ENCODE results near the gene DOCK2. TPM values are rescaled to one million over a fixed set of nuclear protein-coding genes. Genes with fewer than 3 reads are reported as not detected.

Gene DOCK2
- total RNA-seq, 1 donor from 2014 or later = 3.3 TPM

DNA sequence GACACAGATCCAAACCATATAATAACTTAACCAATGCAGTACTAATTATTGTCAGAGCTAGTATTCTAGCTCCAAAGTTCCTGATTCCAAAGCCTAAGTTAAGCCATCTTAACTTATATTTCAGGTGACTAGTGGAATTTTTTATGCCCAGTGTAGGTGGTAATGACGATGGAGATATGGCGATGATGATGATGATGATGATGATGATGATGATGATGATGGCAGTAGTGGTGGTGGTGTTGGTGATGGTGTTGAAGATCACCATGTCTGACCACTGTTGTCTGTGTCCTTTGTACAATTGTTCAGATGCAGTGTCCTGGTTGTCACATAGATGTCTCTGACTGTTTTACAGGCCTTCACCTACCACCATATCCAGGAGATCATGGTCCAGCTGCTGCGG is 203.3 kb downstream of the DOCK2 start:
- DNase-seq (ENCODE audit: low spot score in 2 of 2) = no peak
- FAIRE-seq = no peak

DNA sequence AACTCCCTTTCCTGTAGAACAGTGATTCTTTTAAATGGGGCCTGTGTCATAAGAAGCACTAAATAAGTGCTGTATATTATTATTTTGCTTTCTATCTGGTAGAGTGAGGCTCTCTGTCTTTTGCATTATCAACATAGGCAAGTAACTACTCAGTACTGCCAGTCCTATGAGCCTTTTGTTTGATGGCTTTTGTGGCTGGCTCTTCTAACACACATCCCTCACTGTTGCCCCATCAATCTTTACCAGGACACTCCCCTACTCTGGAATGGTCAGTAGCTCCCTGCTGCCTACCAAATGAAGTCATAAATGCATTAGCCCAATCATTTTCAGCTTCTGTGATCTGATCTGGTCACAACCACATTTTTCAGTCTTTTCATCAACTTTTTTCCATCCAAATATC is 205.6 kb downstream of the DOCK2 start:
- no peak for DNase-seq (ENCODE audit: low spot score in 2 of 2)
- no peak for FAIRE-seq

DNA sequence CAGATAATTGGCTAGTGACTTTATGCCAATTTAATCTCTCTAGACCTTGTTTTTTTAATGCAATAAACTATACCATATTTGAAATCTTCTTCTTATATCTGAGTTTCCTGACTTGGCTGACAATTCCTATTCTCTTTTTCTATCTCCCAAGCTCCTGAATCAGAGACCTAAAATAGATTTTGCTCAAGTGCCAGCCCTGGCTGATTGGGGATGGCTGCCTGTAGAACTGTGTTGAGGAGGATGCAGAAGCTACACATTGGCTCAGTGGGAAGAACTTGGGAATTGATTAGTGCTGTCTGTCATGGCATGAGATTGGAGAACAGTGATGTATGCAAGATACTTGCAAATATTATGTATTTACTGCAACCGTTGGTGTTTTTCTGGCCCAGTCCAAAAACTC is 210.4 kb downstream of the DOCK2 start:
- FAIRE-seq (no peak), DNase-seq (ENCODE audit: low spot score in 2 of 2) (no peak)

DNA sequence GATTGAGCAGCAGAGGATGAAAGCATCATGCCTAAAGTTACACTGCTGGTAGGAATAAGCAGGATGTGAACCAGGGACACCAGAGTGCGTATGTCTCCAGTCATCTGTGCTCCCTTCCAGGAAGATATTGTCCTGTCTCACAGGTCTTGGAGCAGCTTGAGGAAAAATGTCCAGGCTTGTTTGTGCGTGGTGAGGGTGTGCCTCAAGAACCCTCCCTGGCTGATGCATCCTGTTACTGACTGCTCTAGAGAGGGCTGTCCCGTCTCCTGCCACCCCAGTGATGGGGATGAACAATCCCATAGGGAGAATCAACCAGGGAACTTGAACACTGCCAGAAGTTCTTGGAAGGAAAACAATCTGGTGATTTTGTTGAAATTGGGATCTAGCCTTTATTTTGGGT is 211.2 kb downstream of the DOCK2 start:
- DNase-seq (ENCODE audit: low spot score in 2 of 2) = no peak
- no peak for FAIRE-seq

DNA sequence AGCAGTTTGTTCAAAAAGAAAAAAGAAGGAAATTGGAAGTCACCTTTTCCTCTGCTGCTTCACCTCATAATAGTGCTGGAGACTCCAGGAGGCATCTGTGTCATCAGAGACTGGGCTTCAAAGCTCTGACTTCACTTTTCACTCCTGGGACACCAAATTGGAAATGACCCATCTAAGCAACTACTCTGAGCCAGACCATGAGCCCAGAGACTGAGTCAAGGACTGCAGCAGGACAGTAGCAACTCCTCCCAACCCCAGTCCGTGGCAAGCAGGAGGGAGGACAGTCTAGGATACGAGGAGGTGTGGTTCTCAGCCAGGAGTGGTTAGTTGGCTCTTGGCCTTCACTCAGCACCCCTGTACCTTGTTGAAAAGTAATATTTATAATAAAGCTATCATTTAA is 211.7 kb downstream of the DOCK2 start:
- FAIRE-seq (no peak), DNase-seq (ENCODE audit: low spot score in 2 of 2) (no peak)

DNA sequence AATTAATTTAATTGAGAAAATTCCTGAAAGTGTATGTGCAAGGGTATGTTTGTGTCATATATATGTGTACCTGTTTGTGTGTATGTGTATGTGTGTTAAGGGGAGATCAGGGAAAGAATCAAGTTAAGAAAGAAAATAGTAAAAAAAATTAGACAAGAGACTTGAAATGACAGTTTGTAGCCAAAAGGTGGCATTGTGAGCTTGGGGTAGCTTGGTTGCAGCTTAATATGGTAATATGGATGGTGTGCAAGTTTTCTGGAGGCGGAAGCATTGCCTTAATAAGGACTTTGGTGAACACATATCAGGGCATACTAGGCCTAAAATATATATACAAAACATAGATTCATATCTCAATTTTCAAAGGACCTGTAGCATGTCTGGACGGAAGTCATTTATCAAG is 213.3 kb downstream of the DOCK2 start:
- FAIRE-seq (no peak), DNase-seq (ENCODE audit: low spot score in 2 of 2) (no peak)

DNA sequence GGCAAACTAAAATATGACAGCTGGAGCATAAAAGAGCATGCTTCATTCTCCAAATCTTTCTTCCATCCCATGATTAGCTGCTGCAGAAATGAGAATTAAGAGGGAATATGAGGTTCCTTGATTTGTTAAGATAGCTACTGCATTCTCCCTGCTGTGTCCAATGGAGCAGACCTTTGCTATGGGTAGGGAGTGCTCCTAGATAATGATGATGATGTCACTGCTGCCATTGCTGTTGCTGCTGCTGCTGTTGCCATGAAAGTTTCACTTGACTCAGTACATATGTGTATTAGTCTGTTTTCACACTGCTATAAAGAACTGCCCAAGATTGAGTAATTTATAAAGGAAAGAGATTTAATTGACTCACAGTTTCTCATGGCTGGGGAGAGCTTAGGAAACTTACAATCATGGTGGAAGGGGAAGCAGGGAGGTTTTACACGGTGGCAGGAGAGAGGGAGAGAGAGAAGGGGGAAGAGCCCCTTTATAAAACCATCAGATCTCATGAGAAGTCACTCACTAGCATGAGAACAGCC is 214.3 kb downstream of the DOCK2 start:
- no peak for DNase-seq (ENCODE audit: low spot score in 2 of 2)
- FAIRE-seq = no peak

DNA sequence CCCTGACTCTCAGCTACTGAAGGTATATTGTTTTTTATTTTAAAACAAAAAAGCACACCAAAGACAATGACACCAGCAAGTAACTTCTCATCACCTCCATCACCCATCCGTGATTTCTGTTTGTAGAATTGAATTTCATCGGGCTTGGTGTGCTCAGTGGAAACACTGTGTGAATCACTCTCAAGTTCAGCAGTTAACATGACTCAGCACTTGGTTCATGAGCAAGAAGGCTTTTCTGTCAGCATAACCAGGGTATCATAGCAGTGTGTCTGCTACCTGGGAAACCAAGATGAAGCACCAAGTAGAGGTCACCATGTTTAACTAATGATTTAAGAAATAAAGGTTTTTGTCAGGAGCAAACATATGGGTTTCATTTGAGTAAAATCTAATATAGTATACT is 219.5 kb downstream of the DOCK2 start:
- DNase-seq (ENCODE audit: low spot score in 2 of 2) = no peak
- no peak for FAIRE-seq

DNA sequence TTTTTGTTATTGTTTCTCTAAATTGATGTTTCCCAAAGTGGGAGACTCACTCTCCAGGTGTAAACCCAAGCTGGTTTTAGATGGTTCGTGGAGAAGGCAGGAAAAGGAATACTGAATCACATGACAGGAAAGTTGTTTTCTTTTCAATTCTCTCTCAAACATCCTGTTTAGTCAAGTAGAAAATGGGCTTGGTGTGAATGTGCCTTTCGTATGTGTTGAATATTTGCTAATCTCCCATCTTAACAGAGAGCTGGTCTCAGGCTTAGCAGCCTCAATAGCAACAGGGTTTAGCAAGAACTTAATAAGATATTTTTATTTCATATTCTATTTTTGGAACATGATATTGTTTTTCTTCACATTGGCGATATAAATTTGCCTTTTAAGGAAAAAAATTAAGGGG is 223.5 kb downstream of the DOCK2 start:
- DNase-seq (ENCODE audit: low spot score in 2 of 2) (no peak), FAIRE-seq (no peak)

DNA sequence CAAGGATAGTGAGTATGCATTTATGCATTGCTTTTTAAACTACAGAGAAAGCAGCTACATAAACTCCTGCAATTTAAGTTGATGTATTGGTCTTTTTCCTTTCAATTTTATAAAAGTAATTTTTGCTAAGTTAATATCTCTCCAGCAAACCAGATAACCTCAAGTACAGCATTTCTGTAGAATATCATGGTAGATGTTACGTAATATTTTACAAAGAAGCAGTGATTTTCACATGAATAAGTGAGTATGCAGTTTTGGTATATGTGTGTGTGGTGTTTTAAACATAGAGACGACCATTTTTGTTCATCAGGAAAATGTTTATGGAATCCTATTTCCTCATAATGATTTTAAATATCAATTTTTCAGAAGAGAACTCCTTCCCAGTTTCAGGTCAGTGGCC is 224.4 kb downstream of the DOCK2 start:
- DNase-seq (ENCODE audit: low spot score in 2 of 2) = no peak
- no peak for FAIRE-seq

DNA sequence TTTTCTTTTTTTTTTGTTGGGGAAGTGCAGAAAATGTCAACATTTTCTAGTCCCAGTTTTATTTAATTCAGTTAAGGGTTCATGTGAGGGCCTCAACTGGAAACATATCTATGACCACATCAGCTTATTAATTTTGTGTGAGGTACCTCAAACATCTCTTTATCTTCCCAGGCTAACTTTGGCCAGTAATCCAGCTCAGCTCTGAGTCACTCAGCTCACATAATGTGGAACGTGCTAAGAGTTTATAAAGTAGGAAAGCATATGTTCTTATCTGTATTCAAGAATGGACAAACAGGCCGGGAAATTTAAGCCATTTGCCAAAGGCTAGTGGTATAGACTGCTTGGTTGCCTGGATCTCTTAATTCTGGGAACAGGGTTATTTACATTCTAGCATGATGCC is 224.9 kb downstream of the DOCK2 start:
- FAIRE-seq (no peak), DNase-seq (ENCODE audit: low spot score in 2 of 2) (no peak)

DNA sequence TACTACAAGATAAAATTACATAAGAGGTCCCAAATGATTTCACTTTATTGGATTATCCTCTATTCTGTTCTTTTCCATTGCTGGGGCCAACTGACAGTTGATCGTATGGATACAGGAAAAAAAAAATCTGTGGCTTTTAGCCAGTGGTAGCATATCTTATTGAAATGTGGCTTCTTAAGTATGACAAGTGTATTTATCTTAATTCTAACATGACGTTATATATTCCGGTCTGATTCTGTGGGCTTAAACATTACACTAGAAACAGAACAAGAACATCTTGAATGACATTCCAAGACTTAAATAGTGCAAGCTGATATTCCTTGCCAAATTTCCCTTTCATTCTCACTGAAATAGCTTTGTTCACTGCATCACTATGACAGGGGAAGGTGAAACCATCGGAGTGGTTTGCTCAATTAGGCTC is 225.3 kb downstream of the DOCK2 start:
- DNase-seq (ENCODE audit: low spot score in 2 of 2) = no peak
- FAIRE-seq = no peak

DNA sequence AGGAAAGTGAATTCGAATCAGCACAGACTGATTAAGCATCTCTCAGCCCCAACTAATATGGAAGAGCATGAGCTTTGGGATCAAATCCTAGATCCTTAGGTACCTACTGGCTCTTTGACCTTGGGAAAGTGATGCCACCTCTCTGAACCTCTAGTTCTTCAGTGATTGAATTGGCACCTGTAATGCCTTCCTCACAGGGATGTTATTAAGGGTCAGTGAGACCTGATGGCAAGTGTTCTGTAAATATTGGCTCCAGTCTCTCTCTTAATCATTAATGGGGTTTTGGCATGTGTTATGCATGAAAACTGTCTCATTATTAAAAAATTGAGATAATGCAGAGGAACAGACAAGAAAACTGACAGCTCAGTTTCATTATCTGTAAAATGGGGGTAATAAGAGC is 227.4 kb downstream of the DOCK2 start:
- FAIRE-seq = no peak

DNA sequence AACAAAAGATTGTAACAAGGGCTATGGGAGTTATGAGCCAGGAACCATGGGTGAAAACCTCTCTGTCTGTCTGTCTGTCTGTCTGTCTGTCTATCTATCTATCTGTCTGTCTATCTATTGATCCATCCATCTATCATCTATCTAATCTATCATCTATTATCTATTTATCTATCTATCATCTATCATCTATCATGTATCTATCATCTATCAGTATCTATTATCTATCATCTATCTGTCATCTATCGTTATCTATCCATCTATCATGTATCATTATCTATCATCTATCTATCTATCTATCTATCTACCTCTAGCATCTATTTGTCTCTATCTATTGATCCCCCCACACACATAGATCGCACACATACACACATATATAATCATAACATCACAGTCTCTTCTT is 230.3 kb downstream of the DOCK2 start:
- no peak for FAIRE-seq
- no peak for DNase-seq (ENCODE audit: low spot score in 2 of 2)

More for the DNA sequence above, 227.4 kb downstream of the DOCK2 start:
- DNase-seq (ENCODE audit: low spot score in 2 of 2) = no peak

DNA sequence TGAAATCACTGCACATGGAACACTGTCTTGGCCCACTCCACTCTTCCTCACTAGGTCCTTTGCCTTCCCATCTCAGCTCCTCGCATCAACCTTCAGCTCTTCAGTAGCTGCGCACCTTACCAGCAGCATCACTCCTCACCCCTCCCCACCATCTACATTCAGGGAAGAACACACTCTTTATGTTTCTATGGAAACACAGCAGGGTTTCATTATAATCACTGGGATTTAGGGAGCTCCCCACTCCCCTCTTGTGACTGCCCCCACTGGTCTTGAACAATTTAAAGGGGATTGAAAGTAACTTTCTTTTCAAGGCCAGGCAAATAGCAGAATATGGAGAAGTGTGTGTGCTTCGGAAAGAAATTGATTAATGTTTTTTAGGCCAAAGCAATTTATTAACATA is 232.0 kb downstream of the DOCK2 start:
- DNase-seq (ENCODE audit: low spot score in 2 of 2) (no peak), FAIRE-seq (no peak)

DNA sequence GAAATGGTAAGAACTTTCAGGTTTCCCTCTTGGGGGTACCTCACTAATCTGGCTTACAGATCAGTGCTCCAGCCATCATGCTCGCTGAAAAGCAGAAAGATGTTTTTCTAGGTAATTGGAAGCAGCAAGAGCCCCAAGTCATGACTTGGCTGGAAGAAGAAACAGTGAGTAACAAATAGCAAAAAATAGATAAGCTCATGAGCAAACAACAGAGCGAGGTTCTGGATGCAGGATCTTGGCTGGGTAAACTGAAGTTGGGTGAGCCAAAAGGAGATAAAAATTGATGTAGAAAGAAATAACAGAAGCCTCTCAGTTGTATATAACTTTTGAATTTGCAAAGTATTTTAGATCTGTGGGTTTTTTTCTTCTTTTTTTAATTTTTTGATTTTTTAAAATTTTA is 233.1 kb downstream of the DOCK2 start:
- DNase-seq (ENCODE audit: low spot score in 2 of 2) (no peak), FAIRE-seq (no peak)

DNA sequence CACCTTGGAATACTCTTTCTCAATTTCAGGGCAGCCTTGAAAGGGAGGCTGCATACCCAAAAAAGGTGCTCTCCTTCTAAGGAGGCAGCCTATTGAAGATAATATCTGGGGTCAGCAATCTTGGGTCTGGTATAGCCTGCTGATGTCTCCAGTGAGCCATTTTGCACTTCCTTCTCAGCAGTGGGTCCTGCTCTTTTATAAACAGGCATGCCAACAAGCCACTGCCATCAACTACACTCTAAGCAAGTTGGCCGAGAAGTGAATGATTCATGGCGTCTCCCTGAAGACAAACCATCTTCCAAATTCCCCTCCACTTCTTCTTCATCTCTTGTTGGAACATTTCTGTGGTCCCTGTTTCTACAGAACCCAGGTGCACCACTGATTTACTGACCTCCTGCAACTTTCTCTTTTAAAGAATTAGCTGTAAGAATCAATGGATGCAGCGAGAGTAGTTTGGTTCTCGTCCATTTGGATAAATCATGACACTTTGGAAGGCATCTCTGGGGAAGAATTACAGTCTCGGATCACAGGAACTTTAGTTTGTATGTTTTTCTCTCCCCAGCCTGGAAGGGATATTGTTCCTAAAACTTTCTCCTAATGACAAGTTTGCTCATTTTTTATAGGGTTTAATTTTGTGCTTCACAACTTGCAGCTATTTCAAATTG is 234.9 kb downstream of the DOCK2 start:
- no peak for FAIRE-seq
- no peak for DNase-seq (ENCODE audit: low spot score in 2 of 2)

DNA sequence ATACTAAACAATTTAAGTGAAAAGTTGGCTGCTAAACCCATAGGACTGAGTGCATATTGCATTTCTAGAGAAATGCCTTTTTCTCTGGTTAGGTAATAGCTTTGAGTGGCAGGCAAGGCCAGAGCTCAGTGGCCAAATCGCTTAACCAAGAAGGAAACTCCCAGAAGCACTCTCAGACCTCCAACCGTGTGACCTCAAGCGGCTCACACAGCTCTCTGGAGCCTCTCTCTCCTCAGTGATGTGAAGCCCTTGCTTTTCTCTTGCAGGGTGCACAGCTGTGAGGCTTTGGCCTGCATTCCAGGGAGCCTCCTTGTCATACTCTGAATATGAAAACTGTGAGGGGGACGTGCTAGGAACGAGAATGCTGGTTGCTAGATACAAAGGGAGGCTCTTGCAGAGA is 236.6 kb downstream of the DOCK2 start:
- DNase-seq (ENCODE audit: low spot score in 2 of 2) (no peak), FAIRE-seq (no peak)

DNA sequence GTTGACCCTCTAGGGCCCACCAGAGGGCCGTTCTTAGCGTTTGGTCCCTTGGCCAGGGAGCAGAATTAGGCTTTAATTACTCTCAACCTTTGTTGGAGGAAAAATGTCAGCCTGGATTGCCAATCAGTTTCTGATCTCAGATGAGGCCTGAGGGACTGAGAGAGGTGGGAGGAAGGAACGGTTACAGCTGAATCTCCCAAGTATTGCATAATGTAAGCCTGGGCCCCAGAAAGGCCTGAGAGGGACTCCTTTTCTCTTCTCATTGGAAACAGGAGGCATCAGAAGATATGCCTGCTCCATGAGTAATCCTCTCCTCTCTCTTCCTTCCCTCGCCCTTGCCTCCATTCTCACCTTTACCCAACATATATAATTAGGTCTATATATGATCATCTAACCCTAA is 237.5 kb downstream of the DOCK2 start:
- FAIRE-seq (no peak), DNase-seq (ENCODE audit: low spot score in 2 of 2) (no peak)

DNA sequence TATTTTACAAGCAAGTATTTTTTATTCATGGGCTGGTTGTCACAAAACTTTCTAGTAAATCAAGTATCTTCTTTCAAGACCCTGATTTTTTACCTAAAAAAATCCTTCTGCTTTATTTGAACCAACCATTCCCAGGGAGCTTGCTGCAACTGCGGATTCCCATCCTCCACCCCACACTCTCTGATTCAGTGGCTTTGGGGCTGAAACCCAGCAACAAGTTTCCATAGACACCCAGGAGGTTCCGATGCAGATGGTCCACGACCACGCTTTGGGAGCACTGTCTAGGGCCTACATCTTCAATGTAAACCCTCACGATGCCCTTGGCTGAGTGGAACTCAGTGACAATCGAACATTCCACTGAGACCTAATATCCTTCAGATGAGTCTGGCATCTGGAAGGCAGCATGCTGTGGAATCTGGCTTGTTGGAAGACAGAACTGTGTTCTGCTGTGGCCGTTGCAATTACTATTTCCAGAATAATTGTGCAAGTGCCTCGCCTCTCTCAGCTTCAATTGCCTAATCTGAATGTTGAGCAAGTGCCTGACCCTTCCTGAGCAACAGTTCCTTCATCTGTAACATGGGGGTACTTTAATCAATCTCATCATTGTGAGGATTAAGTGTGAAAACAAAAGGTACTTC is 238.1 kb downstream of the DOCK2 start:
- FAIRE-seq (no peak), DNase-seq (ENCODE audit: low spot score in 2 of 2) (no peak)

DNA sequence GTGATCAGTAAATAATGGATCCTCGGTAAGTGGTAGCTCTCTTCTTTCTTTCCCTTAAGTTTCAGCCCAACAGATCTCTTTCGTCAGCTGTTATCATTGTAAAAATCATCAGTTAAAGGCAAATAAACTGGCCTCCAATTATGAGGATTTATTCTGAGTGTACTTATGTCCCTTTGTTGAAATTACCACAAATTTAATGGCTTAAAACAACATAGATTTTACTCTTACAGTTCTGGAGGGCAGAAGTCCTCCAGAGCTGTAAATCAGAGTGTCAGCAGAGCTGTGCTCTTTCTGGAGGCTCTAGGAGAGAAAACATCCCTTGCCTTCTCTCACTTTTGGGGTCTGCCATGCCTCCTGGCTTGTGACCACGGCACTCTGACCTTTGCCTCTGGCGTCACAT is 238.7 kb downstream of the DOCK2 start:
- DNase-seq (ENCODE audit: low spot score in 2 of 2) = no peak
- no peak for FAIRE-seq

DNA sequence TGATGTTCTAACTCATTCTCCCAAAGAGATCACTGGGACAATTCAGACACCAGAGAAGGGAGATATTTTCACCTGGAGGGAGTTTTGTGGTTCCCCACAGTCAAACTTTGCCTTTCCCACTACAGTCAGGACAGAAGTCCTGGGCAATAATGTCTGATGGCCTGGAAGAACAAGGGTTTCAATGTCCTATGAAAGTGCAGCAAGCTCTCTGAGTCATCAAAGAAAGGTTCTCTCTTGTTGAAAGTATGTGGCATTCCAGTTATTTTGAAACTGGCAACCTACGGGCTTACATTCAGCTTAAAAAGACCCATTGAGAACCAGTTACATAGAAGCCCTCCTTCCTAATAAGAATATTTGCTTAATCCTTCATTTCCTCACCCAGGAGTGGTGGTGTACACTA is 239.3 kb downstream of the DOCK2 start:
- FAIRE-seq (no peak), DNase-seq (ENCODE audit: low spot score in 2 of 2) (no peak)
